Measurements from ENCODE around the gene KIF16B.

- TF ChIP-seq SIN3A (IDR thresholded peaks at IDR 0.05; ENCODE audit: low read depth) (no peak), POLR2A (IDR thresholded peaks at IDR 0.05; ENCODE audit: borderline replicate concordance, extremely low read depth, insufficient read depth, insufficient read length) (no peak), CTCF (IDR thresholded peaks at IDR 0.05 in 2 of 3, conservative IDR thresholded peaks at IDR 0.05 in 1 of 3; ENCODE audit: borderline replicate concordance in 1 of 3, insufficient read depth in 1 of 3, low read depth in 2 of 3, low read length in 2 of 3) (no peak), JUND (IDR thresholded peaks at IDR 0.05) (no peak), FOSL1 (IDR thresholded peaks at IDR 0.05; ENCODE audit: low read depth) (no peak), RAD21 (IDR thresholded peaks at IDR 0.05; ENCODE audit: low read depth) (no peak), ELF1 (IDR thresholded peaks at IDR 0.05; ENCODE audit: borderline replicate concordance, low read depth) (no peak), POLR2AphosphoS5 (IDR thresholded peaks at IDR 0.05; ENCODE audit: low read depth, low read length) (no peak), SRF (IDR thresholded peaks at IDR 0.05; ENCODE audit: low read depth) (no peak), EZH2phosphoT487 (IDR thresholded peaks at IDR 0.05; ENCODE audit: borderline replicate concordance) (no peak), MAX (IDR thresholded peaks at IDR 0.05) (no peak), REST (IDR thresholded peaks at IDR 0.05; ENCODE audit: low read depth) (no peak), EGR1 (IDR thresholded peaks at IDR 0.05; ENCODE audit: low read depth) (no peak)
Observed at GRCh38 chr20:16472045-16472872, 101.0 kb downstream of the KIF16B start.
